K562 (cell line): Measurements from ENCODE around the gene RASGEF1C. TPM values are rescaled to one million over a fixed set of nuclear protein-coding genes. Genes with fewer than 3 reads are reported as not detected.

ENCODE experiments used
- CBX2 ChIP-seq: fragments of 200-600 bp; sonication (generic); IDR thresholded peaks from one replicate; pipeline ENCODE4 v1.6.1; 2012; ENCODE audit warnings: mild to moderate bottlenecking, low read length, inconsistent platforms; ENCODE audit not compliant: insufficient read depth, poor library complexity, severe bottlenecking
- IRF2 ChIP-seq: sonication (generic); formaldehyde crosslinking; IDR thresholded peaks from 2 replicates; pipeline ENCODE4 v1.8.1; 2022; ENCODE audit warnings: mild to moderate bottlenecking, missing genetic modification reagents
- MTA3 ChIP-seq: fragments of 450-650 bp; formaldehyde crosslinking; IDR thresholded peaks from 2 replicates; pipeline ENCODE4 v1.6.1; 2017; ENCODE audit warnings: mild to moderate bottlenecking, borderline replicate concordance
- ZC3H4 ChIP-seq: sonication (generic); formaldehyde crosslinking; IDR thresholded peaks from 2 replicates; pipeline ENCODE4 v1.9.0; 2021; ENCODE audit warnings: missing genetic modification reagents, borderline replicate concordance
- polyA plus RNA-seq, 8 experiments: library from polyadenylated mRNA; depleted of rRNA in 4 of 8; stranded (reverse) in 5 of 8; unstranded in 3 of 8; fragments of >200 nt; fragmentation: Nextera tagmentation in 2 of 8; fragmentation: Illumina TruSeq in 1 of 8; extraction: Ambion mirVana in 2 of 8; extraction: Trizol in 1 of 8; gene quantifications; 2 replicates each; pipeline versions ENCODE4 v1.2.1 to v1.2.3, GENCODE V29; 2011 to 2014; ENCODE audit warnings: inconsistent platforms in 1 of 8, missing spikeins in 1 of 8
- total RNA-seq, 7 experiments: library from RNA; depleted of rRNA in 6 of 7; stranded (reverse); fragments of >200 nt in 6 of 7; fragmentation: Illumina TruSeq in 2 of 7; extraction: Trizol in 2 of 7; gene quantifications; 2 replicates each; pipeline versions ENCODE4 v1.2.1 to v1.2.3, GENCODE V29; 2011 to 2021; ENCODE audit warnings: low replicate concordance in 1 of 7
- TF ChIP-seq, protein P1 (sequence below), 2 experiments: fragments of 450-650 bp; IDR thresholded peaks; 2 replicates each; pipeline ENCODE4 v1.6.1; 2016; ENCODE audit warnings: mild to moderate bottlenecking in 2 of 2, borderline replicate concordance in 1 of 2, low read depth in 1 of 2, moderate library complexity in 1 of 2
- TF ChIP-seq, protein P2 (sequence below): fragments of 450-650 bp; IDR thresholded peaks from 2 replicates; pipeline ENCODE4 v1.6.1; 2016; ENCODE audit warnings: low read depth
- TF ChIP-seq, protein P3 (sequence below): sonication (generic); formaldehyde crosslinking; IDR thresholded peaks from 2 replicates; pipeline ENCODE4 v1.9.0; 2022; ENCODE audit warnings: mild to moderate bottlenecking, missing genetic modification reagents

RASGEF1C gene
- total and polyA plus RNA-seq, 9 of the 15 experiments (the other 6 are each of a cell fraction or from before 2014, with no cell fraction given) = 0.04 to 1.1 (median 0.21) TPM; not detected in 4

DNA sequence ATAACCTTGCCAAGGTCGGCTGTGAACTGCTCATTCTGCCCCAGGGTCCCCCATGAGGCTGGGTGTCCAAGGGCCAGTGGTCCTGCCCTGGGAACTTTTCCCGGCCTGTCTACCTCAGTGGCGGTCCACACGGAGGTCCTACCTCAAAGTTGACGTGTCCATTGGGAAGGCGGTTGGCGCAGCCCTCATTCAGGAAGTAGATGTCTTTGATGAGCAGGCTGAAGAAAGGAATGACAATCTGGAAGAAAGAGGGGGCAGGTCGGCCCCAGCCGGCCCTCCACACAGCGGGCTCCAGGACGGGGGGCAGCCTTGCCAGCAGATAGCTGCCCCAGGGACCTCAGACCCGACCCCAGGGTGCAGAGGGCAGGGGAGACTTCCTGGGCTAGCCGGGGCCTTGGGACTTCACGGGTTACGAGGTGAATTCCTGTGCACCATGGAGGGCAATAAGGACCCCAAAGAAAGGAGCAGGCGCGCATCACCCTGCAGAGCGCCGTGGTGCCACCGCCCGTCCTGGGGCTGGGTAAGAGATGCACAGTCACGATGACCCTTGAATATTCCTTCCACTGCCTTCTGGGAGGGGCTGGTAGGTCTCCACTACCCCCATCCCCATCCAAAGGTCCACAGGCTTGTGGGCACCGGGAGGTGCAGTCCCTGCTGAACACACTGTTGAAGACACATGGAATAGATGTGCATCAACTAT lies 94.6 kb downstream of the RASGEF1C start (continued):
- TF ChIP-seq, protein P1, sequence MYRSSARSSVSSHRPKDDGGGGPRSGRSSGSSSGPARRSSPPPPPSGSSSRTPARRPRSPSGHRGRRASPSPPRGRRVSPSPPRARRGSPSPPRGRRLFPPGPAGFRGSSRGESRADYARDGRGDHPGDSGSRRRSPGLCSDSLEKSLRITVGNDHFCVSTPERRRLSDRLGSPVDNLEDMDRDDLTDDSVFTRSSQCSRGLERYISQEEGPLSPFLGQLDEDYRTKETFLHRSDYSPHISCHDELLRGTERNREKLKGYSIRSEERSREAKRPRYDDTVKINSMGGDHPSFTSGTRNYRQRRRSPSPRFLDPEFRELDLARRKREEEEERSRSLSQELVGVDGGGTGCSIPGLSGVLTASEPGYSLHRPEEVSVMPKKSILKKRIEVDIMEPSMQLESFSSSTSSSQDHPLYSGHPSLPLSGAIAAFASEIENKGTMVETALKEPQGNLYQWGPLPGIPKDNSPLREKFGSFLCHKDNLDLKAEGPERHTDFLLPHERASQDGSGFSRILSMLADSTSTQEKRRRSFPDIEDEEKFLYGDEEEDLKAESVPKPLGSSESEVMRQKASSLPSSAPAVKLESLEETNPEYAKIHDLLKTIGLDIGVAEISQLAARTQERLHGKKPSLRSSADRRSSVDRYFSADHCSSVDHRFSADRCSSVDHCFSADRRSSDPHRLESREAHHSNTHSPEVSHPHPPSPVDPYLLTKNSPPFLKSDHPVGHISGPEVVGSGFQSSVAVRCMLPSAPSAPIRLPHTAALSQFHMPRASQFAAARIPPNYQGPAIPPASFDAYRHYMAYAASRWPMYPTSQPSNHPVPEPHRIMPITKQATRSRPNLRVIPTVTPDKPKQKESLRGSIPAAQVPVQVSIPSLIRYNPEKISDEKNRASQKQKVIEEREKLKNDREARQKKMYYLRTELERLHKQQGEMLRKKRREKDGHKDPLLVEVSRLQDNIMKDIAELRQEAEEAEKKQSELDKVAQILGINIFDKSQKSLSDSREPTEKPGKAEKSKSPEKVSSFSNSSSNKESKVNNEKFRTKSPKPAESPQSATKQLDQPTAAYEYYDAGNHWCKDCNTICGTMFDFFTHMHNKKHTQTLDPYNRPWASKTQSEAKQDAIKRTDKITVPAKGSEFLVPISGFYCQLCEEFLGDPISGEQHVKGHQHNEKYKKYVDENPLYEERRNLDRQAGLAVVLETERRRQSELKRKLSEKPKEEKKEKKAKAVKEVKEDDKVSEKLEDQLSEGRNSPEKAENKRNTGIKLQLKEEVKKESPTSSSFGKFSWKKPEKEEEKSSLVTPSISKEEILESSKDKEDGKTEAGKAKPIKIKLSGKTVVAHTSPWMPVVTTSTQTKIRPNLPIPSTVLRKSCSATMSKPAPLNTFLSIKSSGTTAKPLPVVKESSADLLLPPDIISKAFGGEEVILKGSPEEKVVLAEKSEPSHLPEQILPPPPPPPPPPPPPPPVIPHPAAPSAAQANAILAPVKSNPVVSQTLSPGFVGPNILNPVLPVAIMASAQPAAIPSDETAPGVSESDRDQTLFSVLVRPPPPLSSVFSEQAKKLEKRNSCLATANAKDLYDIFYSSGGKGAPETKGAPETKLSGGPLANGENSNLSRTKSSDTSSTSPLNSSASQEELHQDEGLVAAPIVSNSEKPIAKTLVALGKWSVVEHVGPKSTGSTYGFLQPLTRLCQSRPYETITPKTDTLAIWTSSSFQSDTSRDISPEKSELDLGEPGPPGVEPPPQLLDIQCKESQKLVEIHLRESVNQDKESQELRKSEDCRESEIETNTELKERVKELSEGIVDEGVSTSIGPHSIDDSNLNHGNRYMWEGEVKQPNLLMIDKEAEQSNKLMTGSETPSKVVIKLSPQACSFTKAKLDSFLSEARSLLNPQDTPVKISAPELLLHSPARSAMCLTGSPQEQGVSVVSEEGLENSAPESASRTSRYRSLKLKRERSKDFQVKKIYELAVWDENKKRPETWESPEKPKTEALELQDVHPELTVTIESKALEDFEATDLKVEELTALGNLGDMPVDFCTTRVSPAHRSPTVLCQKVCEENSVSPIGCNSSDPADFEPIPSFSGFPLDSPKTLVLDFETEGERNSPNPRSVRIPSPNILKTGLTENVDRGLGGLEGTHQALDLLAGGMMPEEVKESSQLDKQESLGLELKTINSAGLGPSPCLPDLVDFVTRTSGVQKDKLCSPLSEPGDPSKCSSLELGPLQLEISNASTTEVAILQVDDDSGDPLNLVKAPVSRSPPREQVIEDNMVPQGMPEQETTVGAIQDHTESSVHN (IDR thresholded peaks at IDR 0.05; ENCODE audit: borderline replicate concordance in 1 of 2, low read depth in 1 of 2) = no peak
- TF ChIP-seq CBX2 (no peak), MTA3 (no peak), ZC3H4 (CRISPR knock-in tag) (no peak), IRF2 (CRISPR knock-in tag) (no peak)
- TF ChIP-seq, protein P2, sequence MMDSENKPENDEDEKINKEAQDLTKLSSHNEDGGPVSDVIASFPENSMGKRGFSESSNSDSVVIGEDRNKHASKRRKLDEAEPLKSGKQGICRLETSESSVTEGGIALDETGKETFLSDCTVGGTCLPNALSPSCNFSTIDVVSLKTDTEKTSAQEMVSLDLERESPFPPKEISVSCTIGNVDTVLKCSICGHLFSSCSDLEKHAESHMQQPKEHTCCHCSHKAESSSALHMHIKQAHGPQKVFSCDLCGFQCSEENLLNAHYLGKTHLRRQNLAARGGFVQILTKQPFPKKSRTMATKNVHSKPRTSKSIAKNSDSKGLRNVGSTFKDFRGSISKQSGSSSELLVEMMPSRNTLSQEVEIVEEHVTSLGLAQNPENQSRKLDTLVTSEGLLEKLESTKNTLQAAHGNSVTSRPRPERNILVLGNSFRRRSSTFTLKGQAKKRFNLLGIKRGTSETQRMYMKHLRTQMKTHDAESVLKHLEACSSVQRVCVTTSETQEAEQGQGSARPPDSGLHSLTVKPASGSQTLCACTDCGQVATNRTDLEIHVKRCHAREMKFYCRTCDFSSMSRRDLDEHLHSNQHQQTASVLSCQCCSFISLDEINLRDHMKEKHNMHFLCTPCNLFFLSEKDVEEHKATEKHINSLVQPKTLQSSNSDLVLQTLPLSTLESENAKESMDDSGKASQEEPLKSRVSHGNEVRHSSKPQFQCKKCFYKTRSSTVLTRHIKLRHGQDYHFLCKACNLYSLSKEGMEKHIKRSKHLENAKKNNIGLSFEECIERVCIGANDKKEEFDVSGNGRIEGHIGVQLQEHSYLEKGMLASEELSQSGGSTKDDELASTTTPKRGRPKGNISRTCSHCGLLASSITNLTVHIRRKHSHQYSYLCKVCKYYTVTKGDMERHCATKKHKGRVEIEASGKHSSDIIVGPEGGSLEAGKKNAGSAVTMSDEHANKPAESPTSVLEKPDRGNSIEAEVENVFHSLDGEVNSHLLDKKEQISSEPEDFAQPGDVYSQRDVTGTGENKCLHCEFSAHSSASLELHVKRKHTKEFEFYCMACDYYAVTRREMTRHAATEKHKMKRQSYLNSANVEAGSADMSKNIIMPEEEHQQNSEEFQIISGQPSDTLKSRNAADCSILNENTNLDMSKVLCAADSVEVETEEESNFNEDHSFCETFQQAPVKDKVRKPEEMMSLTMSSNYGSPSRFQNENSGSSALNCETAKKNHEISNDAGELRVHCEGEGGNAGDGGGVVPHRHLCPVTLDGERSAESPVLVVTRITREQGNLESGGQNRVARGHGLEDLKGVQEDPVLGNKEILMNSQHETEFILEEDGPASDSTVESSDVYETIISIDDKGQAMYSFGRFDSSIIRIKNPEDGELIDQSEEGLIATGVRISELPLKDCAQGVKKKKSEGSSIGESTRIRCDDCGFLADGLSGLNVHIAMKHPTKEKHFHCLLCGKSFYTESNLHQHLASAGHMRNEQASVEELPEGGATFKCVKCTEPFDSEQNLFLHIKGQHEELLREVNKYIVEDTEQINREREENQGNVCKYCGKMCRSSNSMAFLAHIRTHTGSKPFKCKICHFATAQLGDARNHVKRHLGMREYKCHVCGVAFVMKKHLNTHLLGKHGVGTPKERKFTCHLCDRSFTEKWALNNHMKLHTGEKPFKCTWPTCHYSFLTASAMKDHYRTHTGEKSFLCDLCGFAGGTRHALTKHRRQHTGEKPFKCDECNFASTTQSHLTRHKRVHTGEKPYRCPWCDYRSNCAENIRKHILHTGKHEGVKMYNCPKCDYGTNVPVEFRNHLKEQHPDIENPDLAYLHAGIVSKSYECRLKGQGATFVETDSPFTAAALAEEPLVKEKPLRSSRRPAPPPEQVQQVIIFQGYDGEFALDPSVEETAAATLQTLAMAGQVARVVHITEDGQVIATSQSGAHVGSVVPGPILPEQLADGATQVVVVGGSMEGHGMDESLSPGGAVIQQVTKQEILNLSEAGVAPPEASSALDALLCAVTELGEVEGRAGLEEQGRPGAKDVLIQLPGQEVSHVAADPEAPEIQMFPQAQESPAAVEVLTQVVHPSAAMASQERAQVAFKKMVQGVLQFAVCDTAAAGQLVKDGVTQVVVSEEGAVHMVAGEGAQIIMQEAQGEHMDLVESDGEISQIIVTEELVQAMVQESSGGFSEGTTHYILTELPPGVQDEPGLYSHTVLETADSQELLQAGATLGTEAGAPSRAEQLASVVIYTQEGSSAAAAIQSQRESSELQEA = no peak
- TF ChIP-seq, protein P3, sequence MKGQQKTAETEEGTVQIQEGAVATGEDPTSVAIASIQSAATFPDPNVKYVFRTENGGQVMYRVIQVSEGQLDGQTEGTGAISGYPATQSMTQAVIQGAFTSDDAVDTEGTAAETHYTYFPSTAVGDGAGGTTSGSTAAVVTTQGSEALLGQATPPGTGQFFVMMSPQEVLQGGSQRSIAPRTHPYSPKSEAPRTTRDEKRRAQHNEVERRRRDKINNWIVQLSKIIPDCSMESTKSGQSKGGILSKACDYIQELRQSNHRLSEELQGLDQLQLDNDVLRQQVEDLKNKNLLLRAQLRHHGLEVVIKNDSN (CRISPR knock-in tag) = 0 out of 2 replicates have a peak, but pooled peaks have one; percentile 14
